Measurements from ENCODE around the gene GLI3.

GRCh38 chr7:42133321-42133720 lies 103.7 kb downstream of the GLI3 start:
- TF ChIP-seq CTCF (conservative IDR thresholded peaks at IDR 0.05) (no peak), EZH2 (IDR thresholded peaks at IDR 0.05; ENCODE audit: low read depth) (no peak)
